H54 (cell line): Measurements from ENCODE around the gene ECSIT.
A peak's percentile ranks its signal among the peaks of the same experiment; 100 is the strongest.

Experiments used
- DNase-seq: peaks from one replicate; pipeline ENCODE4 v3.0.0; 2011; ENCODE audit warnings: low spot score, mixed read lengths; ENCODE audit not compliant: insufficient read length
- FAIRE-seq: peaks from 3 replicates; lab custom pipeline; 2011; peaks lifted over from hg19 to GRCh38; lab: Jason Lieb, UNC
- POLR2A ChIP-seq: IDR thresholded peaks from 2 replicates; pipeline ENCODE4 v1.6.1; 2011; ENCODE audit warnings: low read depth, mild to moderate bottlenecking, low read length

The ECSIT gene

DNA sequence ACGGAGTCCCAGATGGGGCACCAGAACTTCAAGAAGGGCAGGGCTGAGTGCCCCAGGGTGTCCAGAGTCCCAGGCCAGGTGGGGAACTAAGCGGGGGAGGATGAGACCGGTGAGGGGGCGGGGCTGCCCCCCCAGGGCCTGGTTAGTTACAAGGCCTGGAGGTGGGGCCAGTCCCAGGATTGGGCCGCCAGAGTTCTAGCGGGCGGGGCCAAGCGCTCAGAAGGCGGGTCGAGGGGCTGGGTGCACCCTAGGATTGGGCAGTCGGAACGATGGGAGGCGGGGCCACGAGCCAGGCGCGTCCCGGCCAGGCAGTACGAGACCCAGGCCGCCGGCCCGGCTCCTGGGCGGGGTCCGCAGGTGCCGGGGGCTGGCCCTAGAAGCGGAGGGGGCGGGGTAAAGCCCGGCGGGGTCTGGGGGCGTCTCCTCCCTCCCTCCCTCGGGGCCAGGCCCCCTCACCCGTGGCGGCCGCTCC is 23.9 kb downstream of the ECSIT start:
- DNase-seq (peak; percentile 93), FAIRE-seq (peak; percentile 27)
- no peak for TF ChIP-seq POLR2A

GRCh38 chr19:11504502-11505031 is 24.4 kb downstream of the ECSIT start:
- TF ChIP-seq POLR2A = no peak
- no peak for FAIRE-seq
- no peak for DNase-seq

DNA sequence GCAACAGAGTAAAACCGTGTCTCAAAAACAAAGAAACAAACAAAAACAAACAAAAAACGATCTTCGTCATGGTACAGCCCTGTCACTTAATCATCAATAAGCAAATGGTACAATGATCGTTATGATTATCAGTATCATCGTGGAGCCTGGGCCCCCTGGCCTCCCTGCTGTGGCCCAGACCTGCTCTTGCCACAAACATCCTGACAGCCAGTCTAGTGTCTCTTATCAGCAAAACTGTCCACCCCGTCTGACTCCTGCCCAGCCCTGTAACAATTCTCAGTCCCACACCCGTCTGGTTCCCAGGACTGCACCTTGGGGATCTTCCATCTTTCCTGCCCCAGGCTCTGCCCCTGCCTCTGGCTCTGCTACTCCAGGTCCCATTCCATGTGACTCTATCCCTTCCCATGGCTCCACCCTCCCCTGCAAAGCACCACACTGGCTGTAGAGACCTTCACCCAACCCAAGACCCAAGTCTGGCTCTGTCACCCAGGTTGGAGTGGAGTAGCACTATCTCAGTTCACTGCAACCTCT is 29.0 kb downstream of the ECSIT start:
- DNase-seq (no peak), FAIRE-seq (no peak)
- no peak for TF ChIP-seq POLR2A

GRCh38 chr19:11499220-11499726 is 29.7 kb downstream of the ECSIT start:
- no peak for FAIRE-seq

GRCh38 chr19:11496391-11497163 is 32.4 kb downstream of the ECSIT start:
- DNase-seq (peak; percentile 90), FAIRE-seq (no peak)
- TF ChIP-seq POLR2A = no peak

More at GRCh38 chr19:11499220-11499726, 29.7 kb downstream of the ECSIT start:
- no peak for DNase-seq
- TF ChIP-seq POLR2A = no peak

- DNase-seq = no peak
- no peak for TF ChIP-seq POLR2A
- no peak for FAIRE-seq
Observed at GRCh38 chr19:11495885-11496284, 33.0 kb downstream of the ECSIT start.

DNA sequence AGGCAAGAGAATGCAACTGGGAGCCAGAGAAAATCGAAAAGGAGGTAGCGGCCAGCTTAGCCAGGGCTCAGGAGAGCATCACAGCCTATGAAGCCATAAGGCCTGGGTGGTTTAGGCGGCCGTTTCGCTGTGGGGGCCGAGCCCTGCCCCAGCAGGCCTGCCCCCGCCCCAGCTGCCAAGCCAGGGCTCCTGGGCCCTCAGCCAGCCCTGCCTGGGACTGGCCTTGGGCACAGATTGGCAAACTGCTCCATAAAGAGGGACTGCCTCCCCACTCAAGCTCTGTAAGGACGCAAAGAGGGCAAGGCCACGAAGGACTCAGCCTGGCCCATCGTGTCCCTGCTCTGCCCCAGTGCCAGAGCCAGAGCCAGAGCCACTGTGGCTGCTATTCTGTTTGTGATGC is 33.5 kb downstream of the ECSIT start:
- DNase-seq (no peak), FAIRE-seq (no peak)
- no peak for TF ChIP-seq POLR2A

- TF ChIP-seq POLR2A = no peak
- DNase-seq (no peak), FAIRE-seq (no peak)
Observed at GRCh38 chr19:11494634-11495285, 34.2 kb downstream of the ECSIT start.

- FAIRE-seq (no peak), DNase-seq (no peak)
- no peak for TF ChIP-seq POLR2A
Observed at GRCh38 chr19:11489378-11489777, 39.6 kb downstream of the ECSIT start.

DNA sequence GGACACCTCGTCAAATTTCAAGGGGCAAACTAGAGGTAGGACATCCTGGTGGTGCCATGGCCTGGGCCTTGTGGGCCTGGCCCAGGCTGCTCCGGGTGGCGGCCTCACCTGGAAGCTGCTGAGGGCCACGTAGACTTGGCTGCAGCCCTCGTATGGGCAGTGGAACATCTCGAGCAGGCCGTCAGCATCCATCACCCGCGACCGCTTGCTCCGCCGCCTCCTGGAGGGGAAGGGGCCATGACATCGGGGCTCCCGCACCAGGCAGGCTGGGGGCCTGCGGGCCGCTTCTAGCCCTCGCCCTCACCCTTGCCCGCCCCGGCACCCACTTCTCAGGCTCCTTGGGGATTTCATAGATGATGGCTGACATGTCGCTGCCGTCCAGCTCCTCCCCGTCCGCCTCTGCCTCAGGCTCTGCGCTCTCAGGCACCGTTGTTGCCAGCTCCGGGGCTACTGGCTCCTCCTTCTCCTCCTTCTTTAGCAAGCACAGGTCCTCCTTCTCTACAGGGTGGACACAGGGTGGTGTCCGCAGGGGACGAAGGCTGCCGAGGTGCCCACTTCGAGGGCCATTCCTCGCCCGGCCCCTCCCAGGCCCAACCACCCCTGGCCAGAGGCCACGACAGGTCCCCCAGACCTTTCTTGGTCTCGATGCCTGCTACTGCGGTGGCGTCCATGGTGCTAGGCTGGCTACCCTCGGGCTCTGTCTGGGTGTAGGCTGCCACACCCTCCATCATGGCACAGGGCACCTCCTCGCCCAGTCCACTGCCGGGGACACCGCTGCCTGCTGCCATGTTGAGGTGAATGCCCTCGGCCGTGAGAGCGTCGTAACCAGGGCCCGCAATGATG is 42.1 kb downstream of the ECSIT start:
- TF ChIP-seq POLR2A = no peak
- DNase-seq (no peak), FAIRE-seq (no peak)

DNA sequence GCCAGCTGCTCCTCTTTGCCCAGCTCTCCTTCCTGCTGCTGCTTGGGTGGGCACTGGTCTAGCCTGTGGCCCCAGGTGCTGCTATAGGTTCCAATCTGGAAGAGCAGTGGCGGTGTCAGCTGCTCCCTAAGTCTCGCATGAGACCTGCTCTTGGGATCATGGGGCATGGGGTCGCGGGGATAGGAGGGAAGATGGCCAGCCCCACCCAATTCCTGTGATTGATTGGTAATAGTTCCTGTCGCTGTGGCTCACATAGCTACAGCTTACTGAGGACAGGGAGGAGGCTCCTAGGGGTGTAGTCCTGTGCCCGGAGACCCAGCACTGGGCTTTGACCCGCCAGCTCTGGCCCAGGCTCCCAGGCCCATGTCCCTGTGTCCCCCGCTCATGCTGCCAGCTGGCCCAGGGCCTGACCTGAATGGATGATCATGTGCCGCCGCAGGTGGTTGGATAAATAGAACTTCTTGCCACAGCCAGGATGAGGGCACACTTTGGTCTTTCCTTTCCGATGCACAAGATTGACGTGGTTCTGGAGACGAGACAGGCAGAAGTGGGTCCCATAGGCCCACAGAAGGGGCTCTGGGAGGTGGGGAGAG is 43.6 kb downstream of the ECSIT start:
- TF ChIP-seq POLR2A = no peak
- DNase-seq (no peak), FAIRE-seq (no peak)

- DNase-seq (no peak), FAIRE-seq (no peak)
- TF ChIP-seq POLR2A = no peak
Observed at GRCh38 chr19:11483366-11484111, 45.4 kb downstream of the ECSIT start.

DNA sequence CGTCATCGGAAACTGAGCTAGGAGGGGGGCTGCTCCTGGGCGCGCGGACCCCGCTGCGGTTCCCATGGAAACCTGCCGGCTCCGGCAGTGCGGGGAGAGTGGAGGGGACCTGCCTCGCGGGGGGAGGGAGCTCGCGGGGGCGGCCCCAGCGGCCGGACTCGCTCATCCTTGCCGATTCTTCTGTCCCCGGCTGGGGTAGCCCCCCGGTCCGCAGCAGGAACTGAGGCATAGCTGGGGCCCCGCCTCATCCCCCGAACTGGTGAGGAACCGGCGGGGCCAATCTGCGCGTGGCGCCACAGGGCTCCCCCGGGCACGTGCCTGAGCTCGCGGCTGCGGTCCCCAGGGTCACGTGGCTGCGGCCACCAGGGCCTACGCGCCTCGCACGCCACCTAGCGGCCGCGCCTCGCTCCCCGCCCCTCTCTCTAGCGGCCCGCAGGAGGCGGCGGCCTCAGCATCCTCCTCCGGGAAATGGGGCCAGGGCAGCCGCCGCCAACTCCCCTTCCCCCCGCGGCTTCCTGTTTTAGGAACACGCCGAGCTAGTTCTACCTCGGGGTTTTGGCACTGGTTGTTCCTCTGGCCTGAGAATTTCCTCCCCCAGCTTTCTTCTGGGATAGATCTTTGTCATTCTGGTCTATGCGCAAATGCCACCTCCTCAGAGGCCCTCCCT is 46.4 kb downstream of the ECSIT start:
- FAIRE-seq (no peak), DNase-seq (peak; percentile 98)
- TF ChIP-seq POLR2A = 0 out of 2 replicates have a peak, but pooled peaks have one; percentile 23
